Measurements from ENCODE around the gene U2SURP.

Gene U2SURP

GRCh38 chr3:143001369-143002082 is at the start of gene U2SURP:
Gene U2SURP (plus strand): TSS chr3:143001570. CDS start chr3:143001629, 59 bp downstream.
- DNase-seq: peak; percentile 100

DNA sequence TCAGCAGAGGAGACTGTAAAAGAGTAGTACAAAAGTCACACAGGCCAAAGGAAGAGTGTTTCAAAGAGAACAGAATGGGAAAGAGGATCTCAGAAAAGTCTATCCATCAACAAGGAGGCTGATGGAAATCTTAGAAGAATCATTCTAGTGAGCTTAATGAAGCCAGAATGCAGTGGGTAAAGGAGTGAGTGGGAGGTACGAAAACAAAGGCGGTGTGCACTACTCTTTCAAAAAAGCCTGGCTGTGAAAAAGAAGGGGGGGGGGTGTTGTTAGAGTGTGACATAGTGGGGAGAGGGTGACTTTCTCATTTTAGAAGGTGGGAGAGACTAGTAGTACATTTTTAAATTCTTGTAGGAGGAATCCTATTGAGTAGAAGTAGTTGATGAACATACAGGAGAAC is 49.6 kb upstream of the U2SURP start:
- DNase-seq: no peak

GRCh38 chr3:142952272-142953193 is 48.8 kb upstream of the U2SURP start:
- no peak for DNase-seq

- DNase-seq: no peak
Observed at GRCh38 chr3:142953443-142953842, 47.9 kb upstream of the U2SURP start.

GRCh38 chr3:142958707-142959106 is 42.7 kb upstream of the U2SURP start:
- DNase-seq: no peak

DNA sequence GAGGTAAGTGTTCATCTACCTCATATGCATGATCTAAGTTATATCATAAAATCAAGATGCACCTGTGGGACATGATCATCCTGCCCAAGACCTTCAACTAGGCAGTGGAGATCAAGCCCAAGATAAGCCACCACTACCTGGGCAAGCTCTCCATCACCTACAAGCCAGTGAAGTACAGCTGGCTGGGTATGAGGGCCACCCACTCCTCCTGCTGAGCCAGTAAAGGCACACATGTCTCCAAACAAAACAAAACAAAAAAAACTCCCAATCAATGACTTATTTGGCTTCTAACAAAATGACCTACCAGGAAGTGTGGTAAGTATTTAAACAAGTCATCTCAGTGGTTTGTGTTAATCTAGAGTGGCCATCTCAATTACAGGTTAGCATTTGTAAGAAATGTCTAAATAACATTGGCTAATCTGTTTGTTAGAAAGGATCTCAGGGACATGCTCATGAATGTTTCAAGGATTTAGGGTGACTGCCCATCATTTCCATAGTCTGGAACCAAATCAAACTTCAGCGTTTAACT is 41.0 kb upstream of the U2SURP start:
- DNase-seq: no peak

DNA sequence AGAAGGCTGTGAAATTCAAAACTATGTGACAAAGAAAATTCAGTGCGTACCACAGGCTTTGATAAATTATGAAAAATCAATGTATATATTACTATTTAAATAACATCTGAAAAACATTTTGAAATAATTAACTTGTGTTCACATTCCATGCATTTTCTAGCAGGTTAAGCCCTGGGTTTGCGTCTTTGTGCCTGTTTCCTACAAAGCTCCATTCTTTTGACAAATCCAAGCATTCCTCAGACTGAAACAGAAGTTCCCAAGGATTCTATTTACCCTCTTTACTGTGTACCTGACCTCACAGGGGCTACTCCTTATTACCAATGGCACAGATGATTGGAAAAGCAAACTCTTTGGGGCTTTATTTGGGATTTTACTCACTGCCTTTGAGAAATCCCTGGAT is 39.8 kb upstream of the U2SURP start:
- DNase-seq: no peak

- no peak for DNase-seq
Observed at GRCh38 chr3:142962175-142962519, 39.2 kb upstream of the U2SURP start.

DNA sequence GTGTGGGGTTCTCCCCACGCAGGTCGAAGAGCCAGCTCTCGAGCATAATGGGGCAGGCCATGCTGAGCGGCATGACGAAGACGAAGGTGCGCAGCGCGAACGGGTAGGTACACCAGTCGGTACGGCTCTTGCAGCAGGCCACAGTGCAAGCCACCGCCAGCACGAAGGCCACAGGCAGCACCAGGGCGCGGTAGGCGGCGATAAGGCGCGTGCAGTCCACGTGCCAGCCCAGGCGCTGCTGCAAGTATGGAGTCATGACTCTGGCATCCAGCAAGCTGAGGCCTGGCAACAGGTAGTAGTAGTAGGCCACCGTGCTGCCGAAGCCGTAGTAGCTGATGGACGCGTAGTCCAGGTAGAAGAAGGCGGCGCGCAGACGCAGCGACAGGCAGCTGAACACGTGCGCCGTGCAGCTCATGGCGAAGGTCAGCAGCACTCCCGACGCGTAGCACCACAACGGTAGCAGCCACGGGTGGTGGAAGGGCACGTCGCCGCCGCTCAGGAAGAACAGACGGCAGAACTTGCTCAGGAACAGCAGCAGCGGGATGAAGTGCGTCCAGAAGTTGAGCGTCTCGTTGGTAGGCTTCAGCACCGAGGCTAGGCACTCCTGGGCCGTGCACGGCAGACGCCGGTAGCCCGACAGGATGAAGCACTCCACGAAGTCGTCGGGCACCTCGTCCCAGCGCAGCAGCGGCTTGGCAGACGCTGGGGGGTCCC is 38.7 kb upstream of the U2SURP start:
- DNase-seq: peak; percentile 56

DNA sequence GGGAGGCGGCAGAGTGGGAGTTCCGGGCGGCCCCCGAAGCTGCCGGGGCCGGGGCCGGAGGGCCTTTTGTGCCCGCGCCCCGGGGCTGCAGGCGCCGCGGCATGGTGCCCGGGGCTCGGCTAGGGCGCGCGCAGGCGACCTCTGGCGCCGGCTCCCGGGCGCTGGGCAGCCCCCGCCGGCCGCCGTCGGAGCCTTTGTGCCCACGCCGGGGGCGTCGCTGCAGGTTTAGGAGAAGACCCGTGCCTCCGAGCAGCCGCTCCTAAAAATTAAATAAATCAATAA is 38.2 kb upstream of the U2SURP start:
- DNase-seq: peak; percentile 59

- DNase-seq: peak; percentile 84
Observed at GRCh38 chr3:142963516-142964448, 37.6 kb upstream of the U2SURP start, which contains the start of gene PAQR9. Gene PAQR9 (minus strand): TSS chr3:142963674. CDS start chr3:142963336, 338 bp downstream.

DNA sequence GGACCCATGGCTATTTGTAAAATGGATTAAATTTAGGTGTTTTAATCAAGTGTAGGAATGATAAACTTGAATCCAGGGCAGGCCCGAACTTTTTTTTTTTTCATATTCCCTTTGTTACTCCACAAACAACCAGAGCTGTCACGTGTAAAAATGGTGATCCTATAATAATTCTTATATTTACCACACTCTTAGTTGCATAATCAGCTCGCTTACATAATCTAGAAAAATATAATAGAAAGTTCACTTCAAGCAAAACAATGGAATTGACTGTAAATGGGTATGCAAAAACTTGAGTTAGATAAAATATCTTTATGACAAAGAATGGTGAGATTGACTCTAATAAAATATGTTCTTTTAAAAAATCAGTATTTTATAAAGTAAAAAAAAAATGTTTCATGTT is 35.8 kb upstream of the U2SURP start:
- no peak for DNase-seq

- no peak for DNase-seq
Observed at GRCh38 chr3:142966808-142967207, 34.6 kb upstream of the U2SURP start.

- no peak for DNase-seq
Observed at GRCh38 chr3:142968319-142969025, 32.9 kb upstream of the U2SURP start.

DNA sequence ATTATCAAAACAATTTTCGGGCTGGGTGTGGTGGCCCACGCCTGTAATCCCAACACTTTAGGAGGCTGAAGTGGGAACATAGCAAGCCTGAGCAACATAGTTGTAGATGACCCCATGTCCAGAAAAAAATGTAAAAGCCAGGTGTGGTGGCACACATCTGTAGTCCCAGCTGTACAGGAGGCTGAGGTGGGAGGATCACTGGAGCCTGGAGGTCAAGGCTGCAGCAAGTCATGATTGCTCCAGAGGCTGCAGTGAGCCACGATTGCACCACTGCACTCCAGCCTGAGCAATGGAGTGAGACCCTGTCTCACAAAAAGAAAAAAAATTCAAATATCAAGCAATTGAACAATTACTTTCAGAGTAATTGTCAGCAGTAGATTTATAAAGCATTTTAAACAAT is 29.9 kb upstream of the U2SURP start:
- no peak for DNase-seq

- no peak for DNase-seq
Observed at GRCh38 chr3:142972092-142972753, 29.1 kb upstream of the U2SURP start.

GRCh38 chr3:142973217-142974009 is 28.0 kb upstream of the U2SURP start:
- no peak for DNase-seq

- DNase-seq: no peak
Observed at GRCh38 chr3:142975316-142975995, 25.9 kb upstream of the U2SURP start.

GRCh38 chr3:142976621-142977398 is 24.6 kb upstream of the U2SURP start:
- no peak for DNase-seq
